Hepatocyte (in vitro differentiated cells): Measurements from ENCODE around the gene IL22. TPM values are rescaled to one million over a fixed set of nuclear protein-coding genes. Genes with fewer than 3 reads are reported as not detected.

Source experiments
- DNase-seq: peaks from one replicate; pipeline ENCODE4 v3.0.0-alpha.2; 2016; ENCODE audit warnings: low spot score
- H2AFZ ChIP-seq: fragments of 200-600 bp; sonication (generic); 2 replicates; pipeline ENCODE4 v1.6.0; 2016; ENCODE audit warnings: antibody characterized with exemption, mild to moderate bottlenecking
- H3K27ac ChIP-seq: fragments of 200-600 bp; sonication (generic); 2 replicates; pipeline ENCODE4 v1.5.1; 2016; ENCODE audit warnings: mild to moderate bottlenecking
- H3K27me3 ChIP-seq: fragments of 200-600 bp; sonication (generic); 2 replicates; pipeline ENCODE4 v1.6.1; 2016
- H3K36me3 ChIP-seq: fragments of 200-600 bp; sonication (generic); replicated peaks from 2 replicates; pipeline ENCODE4 v1.5.1; 2016; ENCODE audit warnings: low read depth; ENCODE audit not compliant: insufficient read depth
- H3K4me1 ChIP-seq: fragments of 200-600 bp; sonication (generic); 2 replicates; pipeline ENCODE4 v1.5.1; 2016; ENCODE audit warnings: mild to moderate bottlenecking, moderate library complexity; ENCODE audit not compliant: insufficient read depth
- H3K4me2 ChIP-seq: fragments of 200-600 bp; sonication (generic); 2 replicates; pipeline ENCODE4 v1.6.0; 2016
- H3K4me3 ChIP-seq: fragments of 200-600 bp; sonication (generic); 2 replicates; pipeline ENCODE4 v1.5.1; 2016; ENCODE audit warnings: mild to moderate bottlenecking
- H3K79me2 ChIP-seq: fragments of 200-600 bp; sonication (generic); 2 replicates; pipeline ENCODE4 v1.6.0; 2017; ENCODE audit warnings: mild to moderate bottlenecking
- H3K9me2 ChIP-seq: fragments of 200-600 bp; sonication (generic); replicated peaks from 2 replicates; pipeline ENCODE4 v1.6.0; 2017; ENCODE audit warnings: mild to moderate bottlenecking; ENCODE audit not compliant: insufficient read depth
- H3K9me3 ChIP-seq: fragments of 200-600 bp; sonication (generic); 2 replicates; pipeline ENCODE4 v1.5.1; 2016; ENCODE audit warnings: low read depth, mild to moderate bottlenecking
- H4K20me1 ChIP-seq: fragments of 200-600 bp; sonication (generic); 2 replicates; pipeline ENCODE4 v1.6.0; 2016; ENCODE audit warnings: mild to moderate bottlenecking; ENCODE audit not compliant: insufficient read depth, poor library complexity, severe bottlenecking
- EZH2 ChIP-seq: fragments of 200-600 bp; sonication (generic); IDR thresholded peaks from 2 replicates; pipeline ENCODE4 v1.6.1; 2016; ENCODE audit warnings: antibody characterized with exemption, mild to moderate bottlenecking, borderline replicate concordance
- EZH2phosphoT487 ChIP-seq: fragments of 200-600 bp; sonication (generic); IDR thresholded peaks from one replicate; pipeline ENCODE4 v1.6.1; 2018; ENCODE audit warnings: antibody characterized with exemption, mild to moderate bottlenecking, low read depth, moderate library complexity; ENCODE audit not compliant: unreplicated experiment, severe bottlenecking
- WGBS: methylation state at CpG from one replicate; pipeline ENCODE4 v1.1.6; 2016; ENCODE audit warnings: low lambda C conversion rate; ENCODE audit errors: missing lambda C conversion rate; 5-methylcytosine and 5-hydroxymethylcytosine counted together
- polyA plus RNA-seq: library from polyadenylated mRNA; unstranded; fragments of >200 nt; fragmentation: Nextera tagmentation; extraction: Ambion mirVana; gene quantifications from 2 replicates; pipeline ENCODE4 v1.2.1, GENCODE V29; 2016
- total RNA-seq: library from RNA; depleted of rRNA; stranded (reverse); fragments of >200 nt; gene quantifications from 2 replicates; pipeline ENCODE4 v1.2.3, GENCODE V29; 2014
- TF ChIP-seq, protein P1 (sequence below): fragments of 200-600 bp; sonication (generic); IDR thresholded peaks from 2 replicates; pipeline ENCODE4 v1.5.1; 2016; ENCODE audit warnings: antibody characterized with exemption, mild to moderate bottlenecking; ENCODE audit not compliant: poor library complexity

IL22 gene
- total and polyA plus RNA-seq, 2 experiments from 2014 or later: not detected

- H3K4me2 ChIP-seq: peak overlapping the region; percentile 71
- H3K9me3 ChIP-seq: no peaks in the 10 kb centered on the region
- H3K4me3 ChIP-seq: no peak overlapping the region
- 80% methylated on average over 6 of the region's 6 CpGs for WGBS
- no peaks in the 10 kb centered on the region for H3K36me3 ChIP-seq
- H3K9me2 ChIP-seq: no peaks in the 10 kb centered on the region
- peaks cover 17% of the 10 kb centered on the region for H3K4me1 ChIP-seq
- no peaks in the 10 kb centered on the region for H3K27me3 ChIP-seq
- no peak for DNase-seq
- no peaks in the 10 kb centered on the region for H4K20me1 ChIP-seq
- H3K27ac ChIP-seq: peak overlapping the region; percentile 32
- H2AFZ ChIP-seq: peak overlapping the region; percentile 23
- H3K79me2 ChIP-seq: no peaks in the 10 kb centered on the region
- no peak for TF ChIP-seq EZH2
- TF ChIP-seq, protein P1, sequence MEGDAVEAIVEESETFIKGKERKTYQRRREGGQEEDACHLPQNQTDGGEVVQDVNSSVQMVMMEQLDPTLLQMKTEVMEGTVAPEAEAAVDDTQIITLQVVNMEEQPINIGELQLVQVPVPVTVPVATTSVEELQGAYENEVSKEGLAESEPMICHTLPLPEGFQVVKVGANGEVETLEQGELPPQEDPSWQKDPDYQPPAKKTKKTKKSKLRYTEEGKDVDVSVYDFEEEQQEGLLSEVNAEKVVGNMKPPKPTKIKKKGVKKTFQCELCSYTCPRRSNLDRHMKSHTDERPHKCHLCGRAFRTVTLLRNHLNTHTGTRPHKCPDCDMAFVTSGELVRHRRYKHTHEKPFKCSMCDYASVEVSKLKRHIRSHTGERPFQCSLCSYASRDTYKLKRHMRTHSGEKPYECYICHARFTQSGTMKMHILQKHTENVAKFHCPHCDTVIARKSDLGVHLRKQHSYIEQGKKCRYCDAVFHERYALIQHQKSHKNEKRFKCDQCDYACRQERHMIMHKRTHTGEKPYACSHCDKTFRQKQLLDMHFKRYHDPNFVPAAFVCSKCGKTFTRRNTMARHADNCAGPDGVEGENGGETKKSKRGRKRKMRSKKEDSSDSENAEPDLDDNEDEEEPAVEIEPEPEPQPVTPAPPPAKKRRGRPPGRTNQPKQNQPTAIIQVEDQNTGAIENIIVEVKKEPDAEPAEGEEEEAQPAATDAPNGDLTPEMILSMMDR: no peak
- no peak for TF ChIP-seq EZH2phosphoT487
These were observed 7.1 kb downstream of the IL22 start for GRCh38 chr12:68246350-68246749.

- H3K27me3 ChIP-seq: no peaks in the 10 kb centered on the region
- H3K27ac ChIP-seq: peak overlapping the region; percentile 32
- WGBS: 16% methylated on average over 6 of the region's 6 CpGs
- H3K9me2 ChIP-seq: no peaks in the 10 kb centered on the region
- TF ChIP-seq EZH2phosphoT487 (no peak), EZH2 (no peak)
- TF ChIP-seq, protein P1: no peak
- H3K79me2 ChIP-seq: no peaks in the 10 kb centered on the region
- peak overlapping the region; percentile 71 for H3K4me2 ChIP-seq
- no peak overlapping the region for H3K4me3 ChIP-seq
- no peaks in the 10 kb centered on the region for H4K20me1 ChIP-seq
- no peaks in the 10 kb centered on the region for H3K36me3 ChIP-seq
- H3K4me1 ChIP-seq: peaks cover 22% of the 10 kb centered on the region
- DNase-seq: peak; percentile 16
- H2AFZ ChIP-seq: peak overlapping the region; percentile 23
- no peaks in the 10 kb centered on the region for H3K9me3 ChIP-seq
These were observed 8.0 kb downstream of the IL22 start for GRCh38 chr12:68245180-68246021.

DNA sequence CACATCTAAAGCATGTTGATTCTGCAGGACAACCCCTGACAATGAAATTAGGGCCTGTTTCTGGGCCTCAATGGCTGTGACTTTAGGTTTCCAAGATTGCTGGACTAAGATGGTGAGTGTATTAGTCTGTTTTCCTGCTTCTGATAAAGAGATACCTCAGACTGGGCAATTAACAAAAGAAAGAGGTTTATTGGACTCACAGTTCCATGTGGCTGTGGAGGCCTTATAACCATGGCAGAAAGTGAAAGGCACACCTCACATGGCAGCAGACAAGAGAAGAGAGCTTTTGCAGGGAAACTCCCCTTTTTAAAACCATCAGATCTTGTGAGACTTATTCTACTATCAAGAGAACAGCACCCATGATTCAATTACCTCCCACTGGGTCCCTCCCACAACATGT, 10.6 kb downstream of the IL22 start:
- no peaks in the 10 kb centered on the region for H3K9me2 ChIP-seq
- DNase-seq: no peak
- H3K4me3 ChIP-seq: no peak overlapping the region
- no peak overlapping the region for H3K4me2 ChIP-seq
- no peaks in the 10 kb centered on the region for H3K36me3 ChIP-seq
- no peaks in the 10 kb centered on the region for H3K9me3 ChIP-seq
- peaks cover 24% of the 10 kb centered on the region for H3K4me1 ChIP-seq
- H3K27me3 ChIP-seq: no peaks in the 10 kb centered on the region
- H2AFZ ChIP-seq: no peak overlapping the region
- no peaks in the 10 kb centered on the region for H3K79me2 ChIP-seq
- H4K20me1 ChIP-seq: no peaks in the 10 kb centered on the region
- no peak overlapping the region for H3K27ac ChIP-seq
- no peak for TF ChIP-seq EZH2
- TF ChIP-seq EZH2phosphoT487: no peak
- TF ChIP-seq, protein P1: no peak
